ENCODE measurements around the gene ASPSCR1.

- TF ChIP-seq CTCF (IDR thresholded peaks at IDR 0.05 in 8 of 11, conservative IDR thresholded peaks at IDR 0.05 in 3 of 11) (no peak), POLR2A (IDR thresholded peaks at IDR 0.05) (no peak)
Observed at GRCh38 chr17:81980707-81981343, 3.4 kb downstream of the ASPSCR1 start.

All from spleen (tissue), 7 donors.